ENCODE measurements around the gene GNG3.

The GNG3 gene

GRCh38 chr11:62757846-62758788 lies 50.6 kb downstream of the GNG3 start:
- no peak for DNase-seq (ENCODE audit: low read depth)
